CD4-positive, alpha-beta T cell treated with Interleukin-15 for 4 hours (primary cell): ENCODE data around the gene TNFAIP8.
A peak's percentile ranks its signal among the peaks of the same experiment; 100 is the strongest.
"Not testable (repeated sequence)": the region's sequence is repeated elsewhere in the genome, so short reads cannot be mapped to it uniquely, and the experiment has no call there.

ENCODE experiments used
- DNase-seq: peaks from one replicate; pipeline ENCODE4 v3.0.0-alpha.2; 2020; ENCODE audit warnings: low spot score

The TNFAIP8 gene

GRCh38 chr5:119427060-119427459 lies 71.2 kb downstream of the TNFAIP8 start:
- no peak for DNase-seq

- DNase-seq: not testable (repeated sequence)
Observed at GRCh38 chr5:119427596-119427995, 71.8 kb downstream of the TNFAIP8 start.

GRCh38 chr5:119428166-119428565 lies 72.3 kb downstream of the TNFAIP8 start:
- not testable (repeated sequence) for DNase-seq

- DNase-seq: not testable (repeated sequence)
Observed at GRCh38 chr5:119428574-119428973, 72.8 kb downstream of the TNFAIP8 start.

- DNase-seq: not testable (repeated sequence)
Observed at GRCh38 chr5:119432674-119433237, 76.9 kb downstream of the TNFAIP8 start.

GRCh38 chr5:119435436-119436132 lies 79.8 kb downstream of the TNFAIP8 start:
- peak; percentile 71 for DNase-seq

- DNase-seq: not testable (repeated sequence)
Observed at GRCh38 chr5:119437785-119438586, 82.2 kb downstream of the TNFAIP8 start.

- not testable (repeated sequence) for DNase-seq
Observed at GRCh38 chr5:119438587-119438917, 82.7 kb downstream of the TNFAIP8 start.

GRCh38 chr5:119439140-119439631 lies 83.4 kb downstream of the TNFAIP8 start:
- DNase-seq: peak; percentile 1

- DNase-seq: not testable (repeated sequence)
Observed at GRCh38 chr5:119439632-119440031, 83.8 kb downstream of the TNFAIP8 start.

GRCh38 chr5:119444643-119445042 lies 88.8 kb downstream of the TNFAIP8 start:
- not testable (repeated sequence) for DNase-seq

- no peak for DNase-seq
Observed at GRCh38 chr5:119445544-119445943, 89.7 kb downstream of the TNFAIP8 start.
